Measurements from ENCODE around the gene FGF22. TPM values are rescaled to one million over a fixed set of nuclear protein-coding genes. Genes with fewer than 3 reads are reported as not detected.
A peak's percentile ranks its signal among the peaks of the same experiment; 100 is the strongest.

Gene FGF22
- total RNA-seq, 1 donor from 2014 or later = not detected

GRCh38 chr19:610801-611480, 28.7 kb upstream of the FGF22 start:
- no peaks in the 10 kb centered on the region for H3K9me3 Mint-ChIP-seq (ENCODE audit: unreplicated experiment)
- peaks cover 13% of the 10 kb centered on the region for H3K36me3 Mint-ChIP-seq (ENCODE audit: low read depth, unreplicated experiment)
- H3K4me3 Mint-ChIP-seq (ENCODE audit: unreplicated experiment) = no peak overlapping the region
- DNase-seq (ENCODE audit: low spot score) = no peak
- TF ChIP-seq CTCF (IDR thresholded peaks at IDR 0.05; ENCODE audit: unreplicated experiment) = no peak
- peaks cover 2% of the 10 kb centered on the region for H3K4me1 Mint-ChIP-seq (ENCODE audit: unreplicated experiment)
- no peak overlapping the region for H3K27ac Mint-ChIP-seq (ENCODE audit: unreplicated experiment)
- peaks cover 11% of the 10 kb centered on the region for H3K27me3 Mint-ChIP-seq (ENCODE audit: unreplicated experiment)

GRCh38 chr19:611481-611868, 28.2 kb upstream of the FGF22 start:
- Mint-ChIP-seq H3K9me3 (ENCODE audit: unreplicated experiment) (no peaks in the 10 kb centered on the region), H3K4me1 (ENCODE audit: unreplicated experiment) (peaks cover 2% of the 10 kb centered on the region), H3K27me3 (ENCODE audit: unreplicated experiment) (peaks cover 11% of the 10 kb centered on the region), H3K36me3 (ENCODE audit: low read depth, unreplicated experiment) (peaks cover 13% of the 10 kb centered on the region), H3K4me3 (ENCODE audit: unreplicated experiment) (no peak overlapping the region), H3K27ac (ENCODE audit: unreplicated experiment) (no peak overlapping the region)
- DNase-seq (ENCODE audit: low spot score) = no peak
- TF ChIP-seq CTCF (IDR thresholded peaks at IDR 0.05; ENCODE audit: unreplicated experiment) = no peak

GRCh38 chr19:612941-613340, 26.7 kb upstream of the FGF22 start:
- H3K9me3 Mint-ChIP-seq (ENCODE audit: unreplicated experiment) = no peaks in the 10 kb centered on the region
- no peak overlapping the region for H3K4me3 Mint-ChIP-seq (ENCODE audit: unreplicated experiment)
- no peak for DNase-seq (ENCODE audit: low spot score)
- peaks cover 13% of the 10 kb centered on the region for H3K36me3 Mint-ChIP-seq (ENCODE audit: low read depth, unreplicated experiment)
- H3K27ac Mint-ChIP-seq (ENCODE audit: unreplicated experiment) = no peak overlapping the region
- H3K4me1 Mint-ChIP-seq (ENCODE audit: unreplicated experiment) = peaks cover 2% of the 10 kb centered on the region
- peaks cover 11% of the 10 kb centered on the region for H3K27me3 Mint-ChIP-seq (ENCODE audit: unreplicated experiment)
- TF ChIP-seq CTCF (IDR thresholded peaks at IDR 0.05; ENCODE audit: unreplicated experiment) = no peak

- Mint-ChIP-seq H3K27ac (ENCODE audit: unreplicated experiment) (no peak overlapping the region), H3K36me3 (ENCODE audit: low read depth, unreplicated experiment) (peaks cover 13% of the 10 kb centered on the region), H3K4me3 (ENCODE audit: unreplicated experiment) (peak overlapping the region; percentile 66), H3K9me3 (ENCODE audit: unreplicated experiment) (no peaks in the 10 kb centered on the region), H3K4me1 (ENCODE audit: unreplicated experiment) (peaks cover 2% of the 10 kb centered on the region), H3K27me3 (ENCODE audit: unreplicated experiment) (peaks cover 13% of the 10 kb centered on the region)
- DNase-seq (ENCODE audit: low spot score) = no peak
- no peak for TF ChIP-seq CTCF (IDR thresholded peaks at IDR 0.05; ENCODE audit: unreplicated experiment)
Observed at GRCh38 chr19:613732-614567, 25.7 kb upstream of the FGF22 start.

- Mint-ChIP-seq H3K27ac (ENCODE audit: unreplicated experiment) (peak overlapping the region; percentile 61), H3K36me3 (ENCODE audit: low read depth, unreplicated experiment) (peaks cover 13% of the 10 kb centered on the region), H3K4me3 (ENCODE audit: unreplicated experiment) (peak overlapping the region; percentile 84), H3K9me3 (ENCODE audit: unreplicated experiment) (no peaks in the 10 kb centered on the region), H3K27me3 (ENCODE audit: unreplicated experiment) (peaks cover 13% of the 10 kb centered on the region), H3K4me1 (ENCODE audit: unreplicated experiment) (peaks cover 2% of the 10 kb centered on the region)
- no peak for TF ChIP-seq CTCF (IDR thresholded peaks at IDR 0.05; ENCODE audit: unreplicated experiment)
- DNase-seq (ENCODE audit: low spot score) = no peak
Observed at GRCh38 chr19:615619-616018, 24.1 kb upstream of the FGF22 start.
